Uterus (tissue), 2 donors: ENCODE data around the gene ZHX3.

Experiments used
- CTCF ChIP-seq, 4 experiments: fragments of 200-600 bp in 2 of 4; fragments of 450-650 bp in 2 of 4; sonication (generic) in 2 of 4; IDR thresholded peaks; one replicate each; pipeline ENCODE4 v1.5.1; 2016 to 2019; ENCODE audit warnings: antibody characterized with exemption in 4 of 4, mild to moderate bottlenecking in 2 of 4, moderate library complexity in 1 of 4
- POLR2A ChIP-seq, 2 donors: fragments of 450-650 bp; IDR thresholded peaks; one replicate each; pipeline ENCODE4 v1.6.1; 2016; ENCODE audit warnings: antibody characterized with exemption in 2 of 2, mild to moderate bottlenecking in 1 of 2, moderate library complexity in 1 of 2

- TF ChIP-seq POLR2A (IDR thresholded peaks at IDR 0.05) (no peak), CTCF (IDR thresholded peaks at IDR 0.05) (no peak)
These were observed 183.0 kb downstream of the ZHX3 start for GRCh38 chr20:41134362-41135186.
